H9 (cell line): ENCODE measurements around the gene RBKS. TPM values are rescaled to one million over a fixed set of nuclear protein-coding genes. Genes with fewer than 3 reads are reported as not detected.

ENCODE experiments used
- DNase-seq: peaks from one replicate; pipeline ENCODE4 v3.0.0-alpha.2; 2017
- H2AFZ ChIP-seq: one replicate; pipeline ENCODE4 v1.6.1; 2013; ENCODE audit warnings: mild to moderate bottlenecking, low read length, control low read depth, moderate library complexity
- H2AK5ac ChIP-seq: 2 replicates; pipeline ENCODE4 v1.6.1; 2013; ENCODE audit warnings: low read length, control low read depth, mixed read lengths; ENCODE audit not compliant: insufficient read length
- H2BK120ac ChIP-seq: one replicate; pipeline ENCODE4 v1.6.1; 2013; ENCODE audit warnings: low read depth, mild to moderate bottlenecking, low read length, control low read depth, inconsistent platforms; ENCODE audit not compliant: poor library complexity, severe bottlenecking
- H2BK12ac ChIP-seq: 2 replicates; pipeline ENCODE4 v1.6.1; 2013; ENCODE audit warnings: low read length, control low read depth, mixed read lengths, low read depth; ENCODE audit not compliant: insufficient read length
- H2BK15ac ChIP-seq: 2 replicates; pipeline ENCODE4 v1.6.1; 2013; ENCODE audit warnings: low read depth, low read length, control low read depth
- H2BK20ac ChIP-seq: one replicate; pipeline ENCODE4 v1.6.1; 2013; ENCODE audit warnings: low read depth, mild to moderate bottlenecking, low read length, control low read depth, inconsistent platforms; ENCODE audit not compliant: poor library complexity, severe bottlenecking
- H2BK5ac ChIP-seq: 2 replicates; pipeline ENCODE4 v1.6.1; 2013; ENCODE audit warnings: low read length, control low read depth, mixed read lengths; ENCODE audit not compliant: insufficient read length
- H3K14ac ChIP-seq: 2 replicates; pipeline ENCODE4 v1.6.1; 2013; ENCODE audit warnings: low read length, control low read depth; ENCODE audit not compliant: insufficient read depth
- H3K18ac ChIP-seq: 2 replicates; pipeline ENCODE4 v1.6.1; 2013; ENCODE audit warnings: low read depth, mild to moderate bottlenecking, mixed read lengths, low read length, control low read depth; ENCODE audit not compliant: insufficient read length
- H3K23ac ChIP-seq: 2 replicates; pipeline ENCODE4 v1.6.1; 2013; ENCODE audit warnings: low read length, control low read depth, mixed read lengths, low read depth; ENCODE audit not compliant: insufficient read length
- H3K23me2 ChIP-seq: 2 replicates; pipeline ENCODE4 v1.6.1; 2013; ENCODE audit warnings: low read depth, mild to moderate bottlenecking, mixed read lengths, low read length, control low read depth; ENCODE audit not compliant: insufficient read length, poor library complexity, severe bottlenecking
- H3K27ac ChIP-seq: 2 replicates; pipeline ENCODE4 v1.5.1; 2013; ENCODE audit warnings: low read length, control low read depth, mixed read lengths, low read depth; ENCODE audit not compliant: insufficient read length
- H3K27me3 ChIP-seq: 2 replicates; pipeline ENCODE4 v1.6.1; 2013; ENCODE audit warnings: low read length, control low read depth, inconsistent platforms; ENCODE audit not compliant: insufficient read depth
- H3K4ac ChIP-seq: 2 replicates; pipeline ENCODE4 v1.6.1; 2013; ENCODE audit warnings: low read depth, mild to moderate bottlenecking, control low read depth, inconsistent platforms, low read length, moderate library complexity
- H3K4me1 ChIP-seq: 2 replicates; pipeline ENCODE4 v1.6.1; 2013; ENCODE audit warnings: low read length, control low read depth, inconsistent platforms; ENCODE audit not compliant: insufficient read depth
- H3K4me2 ChIP-seq: 2 replicates; pipeline ENCODE4 v1.6.1; 2013; ENCODE audit warnings: low read length, control low read depth, mixed read lengths; ENCODE audit not compliant: insufficient read length, insufficient read depth
- H3K56ac ChIP-seq: 2 replicates; pipeline ENCODE4 v1.6.1; 2013; ENCODE audit warnings: low read depth, mild to moderate bottlenecking, mixed read lengths, low read length, control low read depth; ENCODE audit not compliant: insufficient read length
- H3K79me1 ChIP-seq: 2 replicates; pipeline ENCODE4 v1.6.1; 2013; ENCODE audit warnings: low read depth, mild to moderate bottlenecking, moderate library complexity, low read length, control low read depth, inconsistent platforms; ENCODE audit not compliant: insufficient read depth, poor library complexity, severe bottlenecking
- H3K79me2 ChIP-seq: 2 replicates; pipeline ENCODE4 v1.6.1; 2013; ENCODE audit warnings: low read length, control low read depth, inconsistent platforms; ENCODE audit not compliant: insufficient read depth
- H3K9ac ChIP-seq: 2 replicates; pipeline ENCODE4 v1.6.1; 2013; ENCODE audit warnings: low read length, control low read depth, mixed read lengths; ENCODE audit not compliant: insufficient read length; ENCODE audit errors: extremely low read depth
- H3K9me3 ChIP-seq: one replicate; pipeline ENCODE4 v1.6.1; 2013; ENCODE audit warnings: low read depth, low read length, inconsistent platforms; ENCODE audit not compliant: control insufficient read depth
- H3T11ph ChIP-seq: one replicate; pipeline ENCODE4 v1.6.1; 2013; ENCODE audit warnings: mild to moderate bottlenecking, low read length, control low read depth, inconsistent platforms
- H4K20me1 ChIP-seq: one replicate; pipeline ENCODE4 v1.6.1; 2013; ENCODE audit not compliant: control insufficient read depth, insufficient read length, insufficient read depth
- H4K5ac ChIP-seq: 2 replicates; pipeline ENCODE4 v1.6.1; 2013; ENCODE audit warnings: low read depth, mild to moderate bottlenecking, mixed read lengths, low read length, control low read depth; ENCODE audit not compliant: insufficient read length
- H4K8ac ChIP-seq: replicated peaks from 2 replicates; pipeline ENCODE4 v1.6.1; 2013; ENCODE audit warnings: low read length, control low read depth, mixed read lengths, low read depth; ENCODE audit not compliant: insufficient read length
- H4K91ac ChIP-seq: 2 replicates; pipeline ENCODE4 v1.6.1; 2013; ENCODE audit warnings: low read depth, mild to moderate bottlenecking, moderate library complexity, mixed read lengths, low read length, control low read depth; ENCODE audit not compliant: insufficient read length
- H3K27ac Mint-ChIP-seq, 3 experiments: 2 replicates in 2 of 3; 3 replicates in 1 of 3; pipeline ENCODE4 v1.8.0; 2020 to 2021; ENCODE audit warnings: mixed read lengths in 3 of 3, mild to moderate bottlenecking in 1 of 3, moderate library complexity in 1 of 3
- H3K27me3 Mint-ChIP-seq: 2 replicates; pipeline ENCODE4 v1.8.0; 2021; ENCODE audit warnings: low read depth, mild to moderate bottlenecking, moderate library complexity, mixed read lengths
- H3K36me3 Mint-ChIP-seq, 3 experiments: 2 replicates in 2 of 3; 3 replicates in 1 of 3; pipeline ENCODE4 v1.8.0; 2020 to 2021; ENCODE audit warnings: low read depth in 3 of 3, mixed read lengths in 3 of 3; ENCODE audit not compliant: insufficient read depth in 1 of 3
- H3K4me1 Mint-ChIP-seq, 2 experiments: 2 replicates each; pipeline ENCODE4 v1.8.0; 2020; ENCODE audit warnings: mixed read lengths in 2 of 2
- H3K4me3 Mint-ChIP-seq, 2 experiments: 2 replicates in 1 of 2; 3 replicates in 1 of 2; pipeline ENCODE4 v1.8.0; 2020 to 2021; ENCODE audit warnings: mild to moderate bottlenecking in 2 of 2, mixed read lengths in 2 of 2, moderate library complexity in 1 of 2
- H3K9me3 Mint-ChIP-seq, 2 experiments: 2 replicates in 1 of 2; 3 replicates in 1 of 2; pipeline ENCODE4 v1.8.0; 2020; ENCODE audit warnings: mild to moderate bottlenecking in 2 of 2, mixed read lengths in 2 of 2, moderate library complexity in 1 of 2
- CTCF ChIP-seq: fragments of 200-600 bp; sonication (generic); conservative IDR thresholded peaks from 3 replicates; pipeline ENCODE4 v1.8.0; 2021; ENCODE audit warnings: antibody characterized with exemption, mild to moderate bottlenecking
- WGBS: extraction: QIAGEN DNeasy Blood & Tissue Kit; methylation state at CpG from one replicate; pipeline ENCODE4 v1.1.7; 2013; ENCODE audit warnings: missing lambda C conversion rate, low lambda C conversion rate, mixed read lengths; ENCODE audit not compliant: insufficient read length; ENCODE audit errors: extremely low coverage; 5-methylcytosine and 5-hydroxymethylcytosine counted together
- total RNA-seq: library from RNA; stranded (reverse); gene quantifications from 2 replicates; pipeline ENCODE4 v1.2.1, GENCODE V29; 2021

The RBKS gene
- total RNA-seq, 1 experiment from 2014 or later, result 2.3 TPM

GRCh38 chr2:27809761-27810241 is 80.4 kb downstream of the RBKS start:
- no CpG with 5 or more reads among the region's 3 CpGs for WGBS
- no peaks in the 10 kb centered on the region for H3K9me3 Mint-ChIP-seq
- no peak overlapping the region for H4K5ac ChIP-seq
- H2BK20ac ChIP-seq, result no peak overlapping the region
- H3K27me3 ChIP-seq, result no peaks in the 10 kb centered on the region; the same call in 1 of the 2 replicates
- no peak overlapping the region for H3T11ph ChIP-seq
- no peak overlapping the region for H4K8ac ChIP-seq
- H3K4me3 Mint-ChIP-seq, result no peak overlapping the region
- H3K4ac ChIP-seq, result no peak overlapping the region
- no peak for TF ChIP-seq CTCF
- no peak overlapping the region for H2BK5ac ChIP-seq
- H3K23me2 ChIP-seq, result no peaks in the 10 kb centered on the region
- no peak overlapping the region for H2AK5ac ChIP-seq
- no peaks in the 10 kb centered on the region for H3K4me1 Mint-ChIP-seq
- H3K9ac ChIP-seq, result no peak overlapping the region
- H3K27me3 Mint-ChIP-seq, result peaks cover 2% of the 10 kb centered on the region
- H3K14ac ChIP-seq, result no peak overlapping the region
- H3K4me2 ChIP-seq, result no peak overlapping the region
- no peak overlapping the region for H2BK15ac ChIP-seq
- no peaks in the 10 kb centered on the region for H3K4me1 ChIP-seq
- no peak overlapping the region for H3K27ac Mint-ChIP-seq
- H3K36me3 Mint-ChIP-seq, result no peaks in the 10 kb centered on the region
- no peak overlapping the region for H3K27ac ChIP-seq
- H3K79me2 ChIP-seq, result no peaks in the 10 kb centered on the region
- no peaks in the 10 kb centered on the region for H3K9me3 ChIP-seq
- H4K91ac ChIP-seq, result no peak overlapping the region
- no peak overlapping the region for H2AFZ ChIP-seq
- H2BK120ac ChIP-seq, result no peak overlapping the region
- H2BK12ac ChIP-seq, result no peak overlapping the region
- no peak overlapping the region for H3K23ac ChIP-seq
- no peak overlapping the region for H3K56ac ChIP-seq
- H3K79me1 ChIP-seq, result no peaks in the 10 kb centered on the region
- no peak overlapping the region for H3K18ac ChIP-seq
- no peak for DNase-seq
- H4K20me1 ChIP-seq, result no peaks in the 10 kb centered on the region
